Measurements from ENCODE around the gene TMEM213.

DNA sequence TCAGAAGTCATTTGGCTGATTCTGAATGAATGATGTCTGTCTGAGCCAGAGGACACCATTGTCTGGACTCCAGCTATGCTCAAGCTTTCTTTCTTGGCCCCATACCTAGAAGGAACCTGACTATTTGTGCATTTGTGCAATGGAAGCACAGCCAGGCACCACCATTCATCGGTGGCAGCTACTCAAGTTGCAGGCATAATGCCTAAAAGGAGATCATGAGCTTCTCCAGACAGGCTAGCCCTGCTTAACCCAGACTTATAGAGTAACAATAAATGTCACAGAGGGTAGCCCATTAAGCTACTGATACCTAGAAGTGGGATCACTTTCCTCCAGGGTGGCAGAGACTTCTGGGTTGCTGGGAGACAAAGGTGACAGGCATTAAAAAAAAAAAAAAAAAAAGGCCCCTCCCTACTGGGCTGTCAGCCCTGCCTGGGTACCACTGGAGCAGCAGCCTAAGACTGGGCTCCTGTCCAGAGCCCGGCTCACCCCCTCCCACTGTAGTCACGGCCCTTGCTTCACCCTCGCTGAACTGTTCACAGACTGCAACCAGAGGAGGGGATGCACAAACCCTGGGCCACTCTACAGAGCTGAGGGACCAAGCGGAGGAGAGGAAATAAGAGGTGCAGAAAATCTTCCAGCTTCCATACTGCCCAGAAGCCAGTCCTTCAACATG, 75.6 kb downstream of the TMEM213 start:
- TF ChIP-seq, protein P1, sequence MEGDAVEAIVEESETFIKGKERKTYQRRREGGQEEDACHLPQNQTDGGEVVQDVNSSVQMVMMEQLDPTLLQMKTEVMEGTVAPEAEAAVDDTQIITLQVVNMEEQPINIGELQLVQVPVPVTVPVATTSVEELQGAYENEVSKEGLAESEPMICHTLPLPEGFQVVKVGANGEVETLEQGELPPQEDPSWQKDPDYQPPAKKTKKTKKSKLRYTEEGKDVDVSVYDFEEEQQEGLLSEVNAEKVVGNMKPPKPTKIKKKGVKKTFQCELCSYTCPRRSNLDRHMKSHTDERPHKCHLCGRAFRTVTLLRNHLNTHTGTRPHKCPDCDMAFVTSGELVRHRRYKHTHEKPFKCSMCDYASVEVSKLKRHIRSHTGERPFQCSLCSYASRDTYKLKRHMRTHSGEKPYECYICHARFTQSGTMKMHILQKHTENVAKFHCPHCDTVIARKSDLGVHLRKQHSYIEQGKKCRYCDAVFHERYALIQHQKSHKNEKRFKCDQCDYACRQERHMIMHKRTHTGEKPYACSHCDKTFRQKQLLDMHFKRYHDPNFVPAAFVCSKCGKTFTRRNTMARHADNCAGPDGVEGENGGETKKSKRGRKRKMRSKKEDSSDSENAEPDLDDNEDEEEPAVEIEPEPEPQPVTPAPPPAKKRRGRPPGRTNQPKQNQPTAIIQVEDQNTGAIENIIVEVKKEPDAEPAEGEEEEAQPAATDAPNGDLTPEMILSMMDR (IDR thresholded peaks at IDR 0.05): no peak
- TF ChIP-seq, protein P2, sequence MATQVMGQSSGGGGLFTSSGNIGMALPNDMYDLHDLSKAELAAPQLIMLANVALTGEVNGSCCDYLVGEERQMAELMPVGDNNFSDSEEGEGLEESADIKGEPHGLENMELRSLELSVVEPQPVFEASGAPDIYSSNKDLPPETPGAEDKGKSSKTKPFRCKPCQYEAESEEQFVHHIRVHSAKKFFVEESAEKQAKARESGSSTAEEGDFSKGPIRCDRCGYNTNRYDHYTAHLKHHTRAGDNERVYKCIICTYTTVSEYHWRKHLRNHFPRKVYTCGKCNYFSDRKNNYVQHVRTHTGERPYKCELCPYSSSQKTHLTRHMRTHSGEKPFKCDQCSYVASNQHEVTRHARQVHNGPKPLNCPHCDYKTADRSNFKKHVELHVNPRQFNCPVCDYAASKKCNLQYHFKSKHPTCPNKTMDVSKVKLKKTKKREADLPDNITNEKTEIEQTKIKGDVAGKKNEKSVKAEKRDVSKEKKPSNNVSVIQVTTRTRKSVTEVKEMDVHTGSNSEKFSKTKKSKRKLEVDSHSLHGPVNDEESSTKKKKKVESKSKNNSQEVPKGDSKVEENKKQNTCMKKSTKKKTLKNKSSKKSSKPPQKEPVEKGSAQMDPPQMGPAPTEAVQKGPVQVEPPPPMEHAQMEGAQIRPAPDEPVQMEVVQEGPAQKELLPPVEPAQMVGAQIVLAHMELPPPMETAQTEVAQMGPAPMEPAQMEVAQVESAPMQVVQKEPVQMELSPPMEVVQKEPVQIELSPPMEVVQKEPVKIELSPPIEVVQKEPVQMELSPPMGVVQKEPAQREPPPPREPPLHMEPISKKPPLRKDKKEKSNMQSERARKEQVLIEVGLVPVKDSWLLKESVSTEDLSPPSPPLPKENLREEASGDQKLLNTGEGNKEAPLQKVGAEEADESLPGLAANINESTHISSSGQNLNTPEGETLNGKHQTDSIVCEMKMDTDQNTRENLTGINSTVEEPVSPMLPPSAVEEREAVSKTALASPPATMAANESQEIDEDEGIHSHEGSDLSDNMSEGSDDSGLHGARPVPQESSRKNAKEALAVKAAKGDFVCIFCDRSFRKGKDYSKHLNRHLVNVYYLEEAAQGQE (IDR thresholded peaks at IDR 0.05; ENCODE audit: insufficient read depth in 1 of 2, low read depth in 2 of 2, low read length in 1 of 2): no peak
- no peak for TF ChIP-seq POLR2AphosphoS5 (IDR thresholded peaks at IDR 0.05; ENCODE audit: low read depth, low read length)
